ENCODE results near the gene UMAD1.

GRCh38 chr7:7757576-7757975 is 117.0 kb downstream of the UMAD1 start:
- TF ChIP-seq GATA3 (IDR thresholded peaks at IDR 0.05; ENCODE audit: low read depth, low read length) (no peak), GATA2 (IDR thresholded peaks at IDR 0.05; ENCODE audit: low read depth, low read length) (no peak)

Measured in SH-SY5Y (cell line).